HG03439 (cell line): Measurements from ENCODE around the gene KIAA0825.
"Not testable (repeated sequence)": the region's sequence is repeated elsewhere in the genome, so short reads cannot be mapped to it uniquely, and the experiment has no call there.

Experiments used
- ATAC-seq: cut with Tn5 transposase; IDR thresholded peaks from one replicate; pipeline ENCODE4 v1.9.1; 2021; ENCODE audit warnings: mild to moderate bottlenecking, moderate library complexity; ENCODE audit not compliant: unreplicated experiment

The KIAA0825 gene

DNA sequence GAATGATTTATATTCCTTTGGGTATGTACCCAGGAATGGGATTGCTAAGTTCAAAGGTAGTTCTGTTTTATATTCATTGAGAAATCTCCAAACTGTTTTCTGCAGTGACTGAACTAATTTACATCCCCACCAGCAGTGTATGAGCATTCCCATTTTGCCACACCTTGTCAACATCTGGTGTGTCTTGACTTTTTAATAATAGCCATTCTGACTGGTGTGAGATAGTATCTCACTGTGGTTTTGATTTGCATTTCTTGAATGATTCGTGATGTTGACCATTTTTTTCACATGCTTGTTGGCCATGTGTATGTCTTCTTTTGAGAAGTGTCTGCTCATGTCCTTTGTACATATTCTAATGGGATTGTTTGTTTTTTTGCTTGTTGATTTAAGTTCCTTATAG lies 421.5 kb downstream of the KIAA0825 start:
- no peak for ATAC-seq

DNA sequence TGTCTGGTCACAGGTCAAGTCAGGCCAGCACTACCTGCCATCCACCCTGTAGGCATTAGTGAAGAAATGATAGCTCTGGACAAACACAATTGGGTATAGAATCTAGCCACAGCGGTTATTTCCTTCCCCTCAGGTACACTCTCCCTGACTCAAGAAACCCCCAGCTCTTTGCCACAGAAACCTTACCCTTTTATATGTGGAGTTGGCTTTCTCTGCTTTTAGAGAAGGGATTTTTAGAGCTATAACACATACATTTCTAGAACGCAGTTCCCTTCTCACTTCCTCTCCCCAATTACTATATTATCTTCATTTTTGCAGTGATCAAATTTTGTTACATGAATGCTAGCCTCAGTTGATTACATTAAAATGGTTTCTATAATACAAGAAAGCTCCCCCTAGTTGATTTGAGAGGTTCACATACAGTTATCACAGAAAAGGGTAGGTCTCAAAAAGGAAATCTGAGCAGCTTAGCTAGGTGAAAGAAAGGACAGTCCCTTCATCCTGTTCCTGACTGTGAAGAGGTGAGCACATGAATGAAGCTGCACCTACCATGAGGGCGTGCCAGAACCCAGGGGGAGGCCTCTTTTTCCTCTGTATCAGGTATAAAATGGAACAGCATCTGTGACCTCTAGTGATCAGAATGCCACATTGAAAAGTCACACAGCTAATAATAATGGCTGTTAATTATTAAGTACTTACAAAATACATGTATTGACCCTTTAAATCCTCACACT lies 425.6 kb downstream of the KIAA0825 start:
- ATAC-seq, result no peak

DNA sequence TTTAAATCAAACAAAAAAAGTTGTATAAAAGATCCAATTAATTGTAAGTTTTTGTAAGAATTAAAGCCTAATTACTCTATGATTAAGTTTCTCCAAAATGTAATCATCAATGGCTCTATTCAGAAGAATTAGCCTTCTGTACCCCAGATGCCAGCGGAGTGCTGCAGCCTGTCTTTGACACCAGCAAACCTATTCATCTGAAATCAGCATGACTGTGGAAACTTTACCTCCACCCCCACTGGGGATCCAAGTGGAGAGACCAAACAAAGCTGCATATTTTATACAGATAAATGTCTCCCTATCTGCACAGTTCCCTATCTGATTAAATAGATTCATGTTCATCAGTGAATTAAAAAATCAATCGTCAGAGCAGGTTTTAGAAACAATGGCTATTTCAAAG lies 426.8 kb downstream of the KIAA0825 start:
- no peak for ATAC-seq

DNA sequence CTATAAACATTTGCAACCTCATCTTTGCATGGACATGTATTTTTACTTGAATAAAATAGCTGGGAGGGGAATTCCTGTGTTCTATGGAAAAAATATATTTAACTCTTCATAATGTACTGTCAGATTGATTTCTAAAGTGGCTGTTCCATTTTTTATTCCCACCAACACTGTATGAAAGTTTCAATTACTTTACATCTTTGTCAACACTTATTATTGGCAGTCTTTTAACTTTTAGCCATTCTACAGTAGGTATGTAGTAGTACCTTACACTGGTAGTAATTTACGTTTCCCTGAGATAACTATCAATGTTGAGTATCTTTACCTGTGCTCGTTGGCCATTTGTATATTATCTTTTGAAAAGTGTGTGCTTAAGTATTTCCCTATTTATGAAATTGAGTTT lies 429.7 kb downstream of the KIAA0825 start:
- no peak for ATAC-seq

DNA sequence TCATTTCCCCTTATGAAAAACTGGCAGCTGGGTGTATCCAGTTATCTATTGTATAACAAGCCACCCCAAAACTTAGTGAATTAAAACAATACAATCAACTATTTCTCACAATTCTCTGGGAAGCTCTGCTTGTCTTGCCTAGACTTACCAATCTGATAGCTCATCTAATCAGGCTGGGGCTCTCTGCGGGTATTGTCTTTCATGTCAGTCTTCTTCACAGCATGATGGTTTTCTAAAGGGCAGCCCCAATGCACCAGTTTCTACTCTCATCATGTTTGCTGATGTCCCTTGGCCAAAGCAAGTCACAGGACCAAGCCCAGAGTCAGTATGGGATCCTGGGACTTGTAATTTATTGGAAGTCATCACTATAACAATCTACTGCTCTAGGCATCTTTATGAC lies 433.5 kb downstream of the KIAA0825 start:
- ATAC-seq, result no peak

DNA sequence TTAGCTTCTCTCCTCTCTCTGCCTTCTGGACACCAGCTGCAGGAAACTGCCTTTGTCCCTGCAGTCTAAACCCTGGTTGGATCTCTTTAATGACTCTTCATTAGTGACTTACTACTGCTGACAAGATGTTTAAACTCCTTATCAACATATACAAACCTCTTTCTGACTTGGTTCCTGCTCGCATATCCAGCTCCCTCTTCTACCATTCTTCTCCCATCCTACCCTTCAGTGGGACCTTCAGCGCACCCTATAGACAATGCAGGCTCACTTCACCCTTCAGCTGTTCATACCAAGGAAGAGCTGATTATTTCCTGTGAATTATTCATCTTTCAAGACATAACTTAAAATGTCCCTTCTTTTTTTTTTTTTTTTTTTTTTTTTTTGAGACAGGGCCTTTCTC lies 436.5 kb downstream of the KIAA0825 start:
- ATAC-seq, result no peak

DNA sequence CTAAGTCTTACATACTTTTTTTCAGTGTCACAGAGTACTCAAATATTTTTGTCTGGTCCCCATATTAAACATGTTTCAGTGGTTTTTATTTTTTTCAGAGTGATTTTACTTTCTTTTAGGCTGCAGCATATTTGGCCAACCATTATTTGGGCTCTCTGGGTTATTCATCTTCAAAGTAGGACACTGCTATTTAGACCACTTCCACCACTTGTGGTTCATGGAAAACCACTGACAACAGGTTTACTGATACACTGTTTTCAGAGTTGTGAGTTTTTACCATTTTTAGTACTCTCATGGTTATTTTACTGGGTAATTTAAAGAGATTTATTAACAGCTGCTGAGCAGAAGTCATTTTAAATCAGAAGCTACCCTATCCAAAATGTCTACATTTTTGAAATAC lies 437.6 kb downstream of the KIAA0825 start:
- no peak for ATAC-seq

DNA sequence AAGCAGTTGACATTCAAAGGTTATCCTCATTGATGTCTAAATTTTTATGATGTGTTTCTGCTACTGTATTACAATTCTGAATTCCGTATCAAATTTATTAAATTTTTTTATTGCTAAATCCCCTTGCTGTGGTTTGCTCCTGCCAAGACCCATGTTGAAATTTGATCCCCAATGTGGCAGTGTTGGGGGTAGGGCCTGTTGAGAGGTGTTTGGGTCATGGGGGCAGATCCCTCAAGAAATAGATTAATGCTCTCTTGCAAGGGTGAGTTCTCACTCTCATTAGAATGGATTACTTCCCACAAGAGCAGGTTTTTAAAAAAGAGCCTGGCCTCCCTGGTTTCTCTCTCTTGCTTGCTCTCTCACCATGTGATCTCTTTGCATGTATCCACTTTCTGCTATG lies 442.5 kb downstream of the KIAA0825 start:
- no peak for ATAC-seq

DNA sequence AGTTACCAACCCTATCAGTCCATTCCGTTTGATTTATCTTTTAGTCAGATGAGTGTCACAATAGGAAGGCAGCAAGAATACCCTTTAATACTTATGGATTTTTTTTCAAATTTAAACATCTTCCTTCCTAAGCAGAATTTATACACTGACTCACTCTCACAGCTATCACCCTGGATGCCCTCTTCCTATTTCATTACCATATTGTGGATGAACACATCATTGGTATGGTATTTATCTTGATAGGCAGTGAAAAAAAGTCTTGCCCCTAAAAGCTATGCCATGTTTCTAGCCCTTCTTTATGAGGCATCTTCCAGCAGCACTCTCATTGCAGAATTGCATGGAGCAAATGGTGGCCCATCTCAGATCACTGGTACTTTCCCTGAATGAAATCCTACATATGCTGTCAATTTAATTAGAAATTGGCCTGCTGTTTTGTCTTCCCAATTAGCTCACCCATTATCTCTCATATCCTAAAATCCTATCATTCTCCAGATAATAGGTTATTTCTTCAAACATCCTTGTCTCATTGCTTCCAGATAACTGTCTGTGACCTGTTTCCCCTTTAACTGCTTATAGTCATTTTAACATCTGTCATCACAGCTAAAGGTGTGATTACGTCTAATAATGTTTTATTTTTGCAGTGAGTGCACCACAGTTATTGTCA lies 443.5 kb downstream of the KIAA0825 start:
- ATAC-seq, result no peak

DNA sequence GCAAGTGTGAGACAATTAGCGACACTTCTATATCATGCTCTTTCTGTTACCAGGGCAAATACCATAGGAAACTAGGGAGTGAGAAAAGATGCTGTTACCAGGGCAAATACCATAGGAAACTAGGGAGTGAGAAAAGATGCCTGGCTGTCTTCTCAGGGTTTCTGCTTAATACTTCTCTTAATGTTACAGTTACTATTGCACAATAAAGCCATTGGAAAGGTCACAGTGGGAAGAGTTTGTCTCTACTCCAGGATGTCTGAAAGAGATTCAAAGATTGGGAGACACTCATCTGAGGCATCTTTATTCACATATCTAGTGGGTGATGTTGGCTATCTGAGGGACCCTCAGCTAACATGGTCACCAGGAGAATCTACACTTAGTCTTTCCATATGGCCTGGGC lies 445.3 kb downstream of the KIAA0825 start:
- no peak for ATAC-seq

DNA sequence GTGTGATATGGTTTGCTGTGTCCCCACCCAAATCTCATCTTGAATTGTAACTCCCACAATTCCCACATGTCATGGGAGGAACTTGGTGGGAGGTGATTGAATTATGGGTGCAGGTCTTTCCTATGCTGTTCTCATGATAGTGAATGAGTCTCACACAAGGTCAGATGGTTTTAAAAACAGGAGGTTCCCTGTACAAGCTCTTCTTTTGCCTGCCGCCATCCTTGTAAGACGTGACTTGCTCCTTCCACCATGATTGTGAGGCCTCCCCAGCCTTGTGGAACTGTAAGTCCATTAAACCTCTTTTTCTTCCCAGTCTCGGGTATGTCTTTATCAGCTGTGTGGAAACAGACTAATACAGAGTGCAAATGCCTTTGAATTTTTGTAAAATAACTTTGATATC lies 447.3 kb downstream of the KIAA0825 start:
- ATAC-seq, result not testable (repeated sequence)

DNA sequence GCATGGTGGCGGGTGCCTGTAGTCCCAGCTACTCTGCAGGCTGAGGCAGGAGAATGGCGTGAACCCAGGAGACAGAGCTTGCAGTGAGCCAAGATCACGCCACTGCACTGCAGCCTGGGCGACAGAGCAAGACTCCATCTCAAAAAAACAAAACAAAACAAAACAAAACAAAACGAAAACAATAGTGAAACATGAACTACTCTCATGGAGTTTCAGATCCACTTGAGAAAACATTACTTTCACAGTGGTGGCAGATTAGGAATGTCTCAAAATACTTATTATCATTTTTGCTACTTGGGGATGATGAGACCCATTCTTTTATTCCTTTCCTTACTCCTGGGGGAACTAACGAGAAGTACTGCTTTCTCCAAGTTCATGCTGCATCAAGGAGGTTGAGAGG lies 448.2 kb downstream of the KIAA0825 start:
- not testable (repeated sequence) for ATAC-seq

DNA sequence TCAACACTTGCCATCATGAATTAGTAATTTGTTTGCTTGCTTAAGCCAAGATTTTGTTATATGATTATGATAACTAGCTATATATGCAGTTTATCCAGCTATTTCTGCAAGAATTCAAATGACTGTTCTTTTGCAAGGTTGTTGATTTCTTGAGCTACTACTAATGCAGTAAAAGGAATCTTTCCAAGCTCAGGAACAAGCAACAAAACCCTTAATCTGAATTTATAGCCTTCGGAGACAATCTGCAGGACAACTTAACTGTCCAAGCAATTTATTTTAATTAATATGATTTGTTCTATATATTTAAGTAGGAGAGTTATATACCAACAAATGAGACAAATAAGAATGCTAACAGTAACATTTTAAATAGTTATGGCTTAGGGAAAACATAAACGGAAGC lies 450.3 kb downstream of the KIAA0825 start:
- no peak for ATAC-seq

DNA sequence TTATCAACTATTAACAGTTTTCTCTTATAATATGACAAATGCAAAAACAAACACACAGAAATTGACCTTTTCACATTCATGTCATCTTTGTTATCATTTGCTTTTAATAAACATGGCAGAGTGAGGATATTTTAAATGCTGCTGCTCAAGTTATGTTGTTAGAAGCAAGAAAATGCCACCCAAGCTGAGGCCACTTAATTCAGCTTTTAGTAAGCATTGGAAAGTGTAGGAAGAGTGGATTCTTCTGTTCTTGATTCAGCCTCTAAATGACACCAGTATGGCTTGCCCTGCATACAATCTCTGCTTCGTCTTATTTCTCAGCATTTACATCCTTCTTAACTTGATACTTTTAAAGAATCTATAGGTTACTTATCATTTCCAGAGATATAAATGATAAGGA lies 456.6 kb downstream of the KIAA0825 start:
- no peak for ATAC-seq

DNA sequence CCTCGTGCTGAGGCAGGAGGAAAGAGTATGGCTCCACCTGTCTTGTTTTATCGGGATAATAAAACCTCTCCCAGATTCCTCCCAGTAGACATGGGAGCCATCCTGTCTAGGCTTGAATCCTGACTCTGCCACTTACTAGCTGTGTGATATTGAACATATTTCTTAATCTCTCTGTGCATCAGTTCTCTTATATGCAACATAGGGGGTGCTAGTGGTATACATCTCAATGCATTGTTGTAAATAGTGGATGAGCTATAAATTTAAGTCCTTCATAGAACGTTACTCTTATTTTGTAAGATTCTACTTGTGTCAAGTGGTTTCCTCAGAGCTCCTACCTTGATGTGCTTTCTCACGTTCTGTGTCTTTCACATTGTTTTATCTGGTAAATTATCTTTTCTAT lies 459.3 kb downstream of the KIAA0825 start:
- ATAC-seq, result no peak

DNA sequence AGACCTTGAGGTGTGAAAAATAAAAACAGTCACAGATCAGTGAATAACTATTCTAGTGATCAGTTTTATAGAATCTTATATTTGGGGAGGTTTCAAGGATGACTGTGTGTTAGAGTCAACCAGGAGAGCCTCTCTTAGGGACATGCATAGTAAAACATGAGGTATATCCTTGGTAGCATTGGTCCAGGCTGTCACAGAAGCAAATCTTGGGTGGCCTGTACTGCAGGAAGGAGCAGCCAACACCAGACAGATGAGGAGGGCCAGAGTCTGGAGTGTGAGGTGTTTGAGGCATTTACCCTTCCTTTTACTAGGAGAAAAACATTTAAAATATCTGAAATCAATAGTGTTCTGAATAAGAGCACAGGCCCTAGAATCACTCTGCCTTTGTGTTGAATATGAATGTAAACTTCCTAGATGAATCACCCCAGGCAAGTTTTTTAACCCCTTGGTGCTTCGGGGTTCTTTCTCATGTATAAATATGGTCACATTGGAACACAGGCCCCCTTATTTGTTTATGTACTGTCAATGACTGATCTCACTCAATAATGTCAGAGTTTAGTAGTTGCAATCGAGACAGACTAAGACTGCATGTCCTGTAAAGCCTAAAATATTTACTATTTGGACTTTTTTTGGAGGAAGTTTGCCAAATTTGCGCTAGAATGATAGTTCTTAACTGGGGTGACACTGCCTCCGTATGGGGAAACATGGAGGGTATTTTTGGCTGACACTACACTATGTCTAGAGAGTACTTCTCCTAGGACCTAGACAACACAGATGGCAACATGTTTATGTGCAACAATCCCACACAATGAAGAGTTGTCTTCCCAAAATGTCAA lies 460.5 kb downstream of the KIAA0825 start:
- no peak for ATAC-seq

DNA sequence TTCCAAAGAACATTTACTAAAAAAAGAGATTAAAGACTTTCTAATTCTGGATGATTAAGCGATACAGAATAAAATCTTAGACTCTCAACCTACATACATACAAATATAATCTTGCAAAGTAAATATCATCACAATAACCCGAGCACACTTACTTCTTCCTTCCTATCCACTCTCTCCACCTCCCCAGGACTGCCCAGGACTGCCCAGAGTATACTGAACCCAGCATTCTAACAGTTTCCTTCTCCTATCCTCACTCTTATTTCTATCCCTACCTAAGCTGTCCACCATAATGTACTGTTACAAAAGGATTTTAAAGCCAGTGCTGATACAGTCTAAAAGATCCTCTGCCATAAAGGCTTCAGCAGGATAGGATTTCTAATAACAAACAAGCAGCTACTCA lies 463.7 kb downstream of the KIAA0825 start:
- ATAC-seq, result no peak

DNA sequence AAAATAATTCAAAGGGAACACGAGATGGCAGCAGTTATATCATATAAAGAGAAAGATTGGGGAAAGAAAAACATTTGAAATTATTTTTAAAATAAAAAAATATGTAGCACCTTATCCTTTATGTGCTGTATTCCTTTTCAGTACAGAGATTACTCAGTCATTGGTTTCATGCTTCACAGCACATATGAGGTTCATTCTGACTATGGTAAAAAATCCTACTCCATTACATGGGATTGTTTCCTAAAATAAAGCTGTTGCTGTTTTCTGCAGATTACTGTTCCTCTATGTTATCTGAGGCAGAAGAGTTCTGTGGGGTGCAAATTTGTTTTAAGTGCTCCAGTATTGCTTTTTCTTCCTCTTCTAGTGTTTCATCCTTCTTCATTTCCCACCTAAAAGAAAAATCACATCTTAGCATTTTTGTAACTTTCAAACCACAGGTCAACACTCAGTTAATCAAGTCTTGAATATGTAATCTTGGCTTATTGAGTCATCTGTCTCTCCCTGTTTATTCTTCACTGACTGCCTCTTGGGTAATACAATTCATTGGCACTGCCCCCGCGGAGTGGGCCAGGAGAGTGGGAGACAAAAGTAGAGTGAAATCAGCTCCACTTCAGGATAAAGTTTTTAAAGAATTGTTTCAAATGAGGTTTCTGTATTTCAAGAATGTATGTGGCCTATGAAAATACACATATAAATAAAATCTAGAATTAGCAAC lies 464.5 kb downstream of the KIAA0825 start:
- no peak for ATAC-seq

DNA sequence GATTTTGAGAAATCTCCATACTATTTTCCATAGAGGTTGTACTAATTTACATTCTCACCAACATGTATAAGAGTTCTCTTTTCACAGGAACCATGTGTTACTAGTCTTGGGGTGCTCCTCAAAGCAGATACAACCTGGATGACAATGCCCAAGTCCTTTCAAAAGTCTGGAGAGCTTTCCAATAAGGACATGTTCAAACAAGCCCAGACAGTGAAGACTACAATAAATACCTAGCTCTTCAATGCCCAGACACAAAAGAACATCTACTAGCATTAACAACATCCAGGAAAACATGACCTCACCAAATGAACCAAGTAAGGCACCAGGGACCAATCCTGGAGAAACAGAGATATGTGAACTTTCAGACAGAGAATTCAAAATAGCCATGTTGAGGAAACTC lies 474.8 kb downstream of the KIAA0825 start:
- ATAC-seq, result not testable (repeated sequence)

DNA sequence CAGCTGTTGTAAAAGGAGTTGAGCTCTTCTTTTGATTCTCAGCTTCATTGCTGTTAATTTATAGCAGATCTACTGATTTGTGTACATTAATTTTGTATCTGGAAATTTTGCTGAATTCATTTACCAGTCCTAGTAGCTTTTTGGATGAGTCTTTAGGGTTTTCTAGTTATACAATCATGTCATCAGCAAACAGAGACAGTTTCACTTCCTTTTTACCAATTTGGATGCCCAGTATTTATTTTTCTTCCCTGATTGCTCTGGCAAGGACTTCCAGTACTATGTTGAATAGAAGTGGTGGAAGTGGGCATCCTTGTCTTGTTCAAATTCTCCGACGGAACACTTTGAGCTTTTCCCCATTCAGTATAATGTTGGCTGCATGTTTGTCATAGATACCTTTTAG lies 478.1 kb downstream of the KIAA0825 start:
- no peak for ATAC-seq

DNA sequence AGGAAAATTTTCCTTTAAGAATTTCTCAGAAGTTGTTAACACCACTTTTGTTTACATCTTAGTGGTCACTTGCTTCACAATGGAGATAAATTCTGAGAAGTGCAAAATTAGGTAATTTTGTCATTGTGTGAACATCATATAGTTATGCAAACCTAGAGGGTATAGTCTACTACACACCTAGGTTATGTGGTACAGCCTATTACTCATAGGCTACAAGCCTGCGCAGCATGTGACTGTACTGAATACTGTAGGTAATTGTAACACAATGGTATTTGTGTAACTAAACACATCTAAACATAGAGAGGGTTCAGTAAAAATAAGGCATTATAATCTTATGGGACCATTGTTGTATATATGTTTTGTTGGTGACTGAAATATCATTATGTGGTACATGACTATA lies 488.3 kb downstream of the KIAA0825 start:
- ATAC-seq, result no peak
